ENCODE measurements around the gene GXYLT2.
"Not testable (repeated sequence)": the region's sequence is repeated elsewhere in the genome, so short reads cannot be mapped to it uniquely, and the experiment has no call there.

GXYLT2 gene

GRCh38 chr3:72892081-72892775, 4.4 kb downstream of the GXYLT2 start:
- ATAC-seq (no peak), DNase-seq (no peak)

- DNase-seq (no peak), ATAC-seq (no peak)
Measured at GRCh38 chr3:72892870-72893269, 5.0 kb downstream of the GXYLT2 start.

- no peak for ATAC-seq
- no peak for DNase-seq
Measured at GRCh38 chr3:72894976-72895552, 7.2 kb downstream of the GXYLT2 start.

GRCh38 chr3:72896996-72897757, 9.3 kb downstream of the GXYLT2 start:
- no peak for DNase-seq
- no peak for ATAC-seq

- DNase-seq (no peak), ATAC-seq (no peak)
Measured at GRCh38 chr3:72897758-72898007, 9.8 kb downstream of the GXYLT2 start.

- no peak for DNase-seq
- ATAC-seq = no peak
Measured at GRCh38 chr3:72899349-72899765, 11.5 kb downstream of the GXYLT2 start.

GRCh38 chr3:72900048-72900447, 12.2 kb downstream of the GXYLT2 start:
- ATAC-seq (no peak), DNase-seq (no peak)

GRCh38 chr3:72901840-72902239, 14.0 kb downstream of the GXYLT2 start:
- no peak for ATAC-seq
- DNase-seq = no peak

- DNase-seq = no peak
- no peak for ATAC-seq
Measured at GRCh38 chr3:72903004-72903403, 15.2 kb downstream of the GXYLT2 start.

- DNase-seq (no peak), ATAC-seq (no peak)
Measured at GRCh38 chr3:72904163-72904562, 16.3 kb downstream of the GXYLT2 start.

GRCh38 chr3:72906154-72906553, 18.3 kb downstream of the GXYLT2 start:
- ATAC-seq = no peak
- DNase-seq = no peak

GRCh38 chr3:72907131-72907711, 19.4 kb downstream of the GXYLT2 start:
- no peak for ATAC-seq
- DNase-seq = no peak

- DNase-seq (no peak), ATAC-seq (no peak)
Measured at GRCh38 chr3:72907731-72908620, 20.1 kb downstream of the GXYLT2 start.

GRCh38 chr3:72909591-72909990, 21.7 kb downstream of the GXYLT2 start:
- DNase-seq (no peak), ATAC-seq (no peak)

- no peak for DNase-seq
Measured at GRCh38 chr3:72912532-72912931, 24.7 kb downstream of the GXYLT2 start.

GRCh38 chr3:72914383-72914782, 26.5 kb downstream of the GXYLT2 start:
- no peak for ATAC-seq
- no peak for DNase-seq

More at GRCh38 chr3:72912532-72912931, 24.7 kb downstream of the GXYLT2 start:
- no peak for ATAC-seq

GRCh38 chr3:72916250-72916649, 28.4 kb downstream of the GXYLT2 start:
- ATAC-seq = no peak
- DNase-seq = no peak

- DNase-seq = no peak
- no peak for ATAC-seq
Measured at GRCh38 chr3:72919520-72919919, 31.7 kb downstream of the GXYLT2 start.

- ATAC-seq = no peak
- DNase-seq = no peak
Measured at GRCh38 chr3:72924055-72924454, 36.2 kb downstream of the GXYLT2 start.

- ATAC-seq, DNase-seq: not testable (repeated sequence)
Measured at GRCh38 chr3:72928781-72929735, 41.2 kb downstream of the GXYLT2 start.

GRCh38 chr3:72930754-72931153, 42.9 kb downstream of the GXYLT2 start:
- no peak for ATAC-seq
- DNase-seq = no peak
